ENCODE results near the gene HMGN3. TPM values are rescaled to one million over a fixed set of nuclear protein-coding genes. Genes with fewer than 3 reads are reported as not detected.

The HMGN3 gene
- total and polyA plus RNA-seq, 2 of the 4 experiments (the other 2 are of a cell fraction), result 6.8 to 35.5 TPM

DNA sequence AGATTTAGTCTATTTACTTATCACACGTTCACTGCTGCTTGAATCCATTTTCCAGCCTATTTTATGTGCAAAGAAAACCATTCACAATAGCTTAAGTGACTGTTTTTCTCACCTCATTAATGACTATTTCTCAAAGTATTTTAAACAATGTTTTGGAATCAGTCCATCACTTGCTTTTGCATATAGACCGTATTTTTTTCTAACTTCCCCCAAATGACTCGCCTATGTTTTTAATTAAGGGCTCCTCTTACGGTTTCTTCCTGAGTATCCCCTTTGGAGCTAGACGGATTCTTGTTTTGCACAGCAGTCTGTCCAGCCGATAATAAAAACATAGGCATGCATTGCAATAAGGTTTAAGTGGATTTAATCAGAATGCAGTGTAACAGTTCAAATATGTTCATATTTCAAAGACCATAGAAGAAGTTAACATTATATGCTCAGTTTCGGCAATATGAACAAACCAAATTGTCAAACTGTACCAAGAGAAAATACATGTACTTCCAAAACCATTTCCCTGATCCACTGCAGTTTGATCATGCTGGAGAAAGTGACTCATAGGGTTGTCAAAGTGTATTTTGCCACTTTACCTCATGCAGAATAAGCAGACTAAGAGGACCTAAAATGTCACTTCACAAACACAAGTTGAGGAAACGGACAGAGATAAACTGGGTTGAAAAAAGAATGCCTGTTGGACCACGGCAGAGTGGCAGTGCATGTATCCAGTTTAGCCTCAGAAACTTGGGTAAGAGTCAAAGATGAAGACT, 66.4 kb downstream of the HMGN3 start:
- BruUV-seq (replicated peaks), result no TSS peak
- no peak overlapping the region for H2AFZ ChIP-seq (replicated peaks; ENCODE audit: low read length, poor library complexity)
- intact Hi-C loops (cut with micrococcal nuclease), result no loop called here

More for the DNA sequence above, 66.4 kb downstream of the HMGN3 start:
- Histone ChIP-seq H3K9me3 (ENCODE audit: control insufficient read depth, insufficient read depth, low read length) (no peaks in the 10 kb centered on the region), H3K79me1 (ENCODE audit: low read depth in 1 of 2, low read length in 2 of 2) (no peaks in the 10 kb centered on the region), H3K9me1 (ENCODE audit: insufficient read depth, low read length) (no peaks in the 10 kb centered on the region), H2BK15ac (ENCODE audit: low read depth, low read length) (no peak overlapping the region), H3K36me3 (ENCODE audit: control insufficient read depth, insufficient read depth, low read length) (no peaks in the 10 kb centered on the region), H3K4me1 (ENCODE audit: control insufficient read depth, insufficient read depth, low read length) (no peaks in the 10 kb centered on the region), H4K8ac (ENCODE audit: low read depth in 2 of 2, low read length in 2 of 2) (no peak overlapping the region), H4K20me1 (ENCODE audit: insufficient read depth, low read length) (no peaks in the 10 kb centered on the region), H2BK120ac (ENCODE audit: low read depth, low read length) (no peak overlapping the region), H3K56ac (ENCODE audit: extremely low read depth, insufficient read depth, low read length) (no peak overlapping the region), H3K14ac (replicated peaks; ENCODE audit: low read depth, low read length) (no peak overlapping the region), H3K23ac (ENCODE audit: low read depth, low read length) (no peak overlapping the region), H3K27ac (ENCODE audit: insufficient read depth, low read length) (no peak overlapping the region), H4K91ac (ENCODE audit: insufficient read depth, low read depth, low read length) (no peak overlapping the region), H2BK5ac (ENCODE audit: low read depth, low read length, poor library complexity, severe bottlenecking) (no peak overlapping the region), H3K9ac (ENCODE audit: low read depth, low read length) (no peak overlapping the region), H3K4me3 (ENCODE audit: insufficient read depth, low read depth, low read length) (no peak overlapping the region), H2BK20ac (ENCODE audit: low read depth, low read length) (no peak overlapping the region), H3K4me2 (ENCODE audit: low read depth, low read length) (no peak overlapping the region), H2AK9ac (replicated peaks; ENCODE audit: low read depth, low read length, poor library complexity) (no peak overlapping the region), H3K18ac (ENCODE audit: low read depth, low read length) (no peak overlapping the region), H3K4ac (ENCODE audit: low read depth, low read length) (no peak overlapping the region), H4K5ac (ENCODE audit: low read depth, low read length) (no peak overlapping the region), H3K27me3 (ENCODE audit: control insufficient read depth, insufficient read depth, low read length) (no peaks in the 10 kb centered on the region), H2AK5ac (ENCODE audit: low read depth, low read length) (no peak overlapping the region)
- ChIA-PET POLR2A (ENCODE audit: unreplicated experiment) (no interaction called here), CTCF (no interaction called here)
- DNase-seq, result peak; percentile 3
- in situ Hi-C loops (cut with MboI; ENCODE audit: low sequenced_read_pairs) (no loop called here), dilution Hi-C loops (cut with HindIII; ENCODE audit: low sequenced_read_pairs, unreplicated experiment) (no loop called here)
- TF ChIP-seq POLR2A (IDR thresholded peaks at IDR 0.05; ENCODE audit: low read depth, low read length), result no peak
- no peak for TF ChIP-seq MAZ (IDR thresholded peaks at IDR 0.05; ENCODE audit: borderline replicate concordance, low read depth, low read length)
- no peak for TF ChIP-seq BHLHE40 (IDR thresholded peaks at IDR 0.05; ENCODE audit: low read depth, low read length)
- TF ChIP-seq RCOR1 (IDR thresholded peaks at IDR 0.05; ENCODE audit: insufficient replicate concordance, low read length), result no peak
- TF ChIP-seq MXI1 (IDR thresholded peaks at IDR 0.05; ENCODE audit: borderline replicate concordance, low read depth, low read length), result no peak
- ATAC-seq (ENCODE audit: low read depth), result no peak
- WGBS, 2 experiments (ENCODE audit: extremely low coverage in 2 of 2, insufficient read length in 1 of 2), result 33% methylated on average over 1 of the region's 9 CpGs; no CpG with 5 or more reads in 1 of the 2 experiments
